ENCODE measurements around the gene WASF2. TPM values are rescaled to one million over a fixed set of nuclear protein-coding genes. Genes with fewer than 3 reads are reported as not detected.
"Not testable (repeated sequence)": the region's sequence is repeated elsewhere in the genome, so short reads cannot be mapped to it uniquely, and the experiment has no call there.

The WASF2 gene
- total RNA-seq, 4 donors from 2014 or later = 53.8 to 76.6 (median 70.3) TPM

DNA sequence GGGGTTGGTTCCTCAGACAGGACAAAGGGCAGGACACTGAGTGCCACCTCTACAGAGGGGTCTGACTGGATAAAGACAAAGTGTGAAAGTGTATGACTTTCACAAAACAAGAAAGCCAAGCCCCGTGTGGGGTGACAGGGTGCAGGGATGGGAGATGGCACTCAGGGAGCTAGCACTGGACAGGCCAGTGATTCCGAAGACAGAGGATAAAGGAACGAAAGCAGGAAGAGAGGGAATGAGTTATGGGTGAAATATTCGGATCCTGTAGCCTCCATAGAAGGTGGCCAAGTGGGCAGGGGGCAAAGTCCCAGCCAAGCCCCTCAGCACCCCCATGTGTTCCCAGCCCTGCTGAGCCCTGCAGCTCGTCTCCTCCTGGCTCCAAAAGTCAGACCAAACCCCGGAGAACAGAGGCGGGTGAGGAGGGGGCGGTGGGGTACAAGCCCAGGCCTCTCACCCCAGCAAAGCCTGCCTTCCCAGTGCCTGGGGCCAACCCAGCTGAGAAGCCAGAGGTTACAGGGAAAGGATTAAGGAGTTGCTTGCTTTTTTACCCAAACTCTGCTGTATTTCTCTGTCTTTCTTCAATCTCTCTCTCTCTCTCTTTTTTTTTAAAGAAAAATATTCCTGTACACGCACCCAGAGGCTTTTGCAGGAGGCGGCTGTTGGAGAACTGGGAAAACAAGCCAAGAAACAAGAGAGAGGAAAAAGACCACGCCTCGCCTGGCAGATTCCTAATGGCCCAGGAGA, 14.0 kb upstream of the WASF2 start:
- WGBS, 2 donors = 13 to 22% methylated on average over 12 of the region's 12 CpGs
- intact Hi-C loops (cut with DNase I; ENCODE audit: low total_unique reads) = no loop called here
- H3K4me3 ChIP-seq (ENCODE audit: low read depth, poor library complexity, severe bottlenecking) = no peak overlapping the region
- TF ChIP-seq, protein P1, sequence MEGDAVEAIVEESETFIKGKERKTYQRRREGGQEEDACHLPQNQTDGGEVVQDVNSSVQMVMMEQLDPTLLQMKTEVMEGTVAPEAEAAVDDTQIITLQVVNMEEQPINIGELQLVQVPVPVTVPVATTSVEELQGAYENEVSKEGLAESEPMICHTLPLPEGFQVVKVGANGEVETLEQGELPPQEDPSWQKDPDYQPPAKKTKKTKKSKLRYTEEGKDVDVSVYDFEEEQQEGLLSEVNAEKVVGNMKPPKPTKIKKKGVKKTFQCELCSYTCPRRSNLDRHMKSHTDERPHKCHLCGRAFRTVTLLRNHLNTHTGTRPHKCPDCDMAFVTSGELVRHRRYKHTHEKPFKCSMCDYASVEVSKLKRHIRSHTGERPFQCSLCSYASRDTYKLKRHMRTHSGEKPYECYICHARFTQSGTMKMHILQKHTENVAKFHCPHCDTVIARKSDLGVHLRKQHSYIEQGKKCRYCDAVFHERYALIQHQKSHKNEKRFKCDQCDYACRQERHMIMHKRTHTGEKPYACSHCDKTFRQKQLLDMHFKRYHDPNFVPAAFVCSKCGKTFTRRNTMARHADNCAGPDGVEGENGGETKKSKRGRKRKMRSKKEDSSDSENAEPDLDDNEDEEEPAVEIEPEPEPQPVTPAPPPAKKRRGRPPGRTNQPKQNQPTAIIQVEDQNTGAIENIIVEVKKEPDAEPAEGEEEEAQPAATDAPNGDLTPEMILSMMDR (IDR thresholded peaks at IDR 0.05) = no peak
- TF ChIP-seq POLR2A (IDR thresholded peaks at IDR 0.05) = no peak
- peak in 1 of 2 donors; percentile 69 for DNase-seq (ENCODE audit: low spot score in 2 of 2)

DNA sequence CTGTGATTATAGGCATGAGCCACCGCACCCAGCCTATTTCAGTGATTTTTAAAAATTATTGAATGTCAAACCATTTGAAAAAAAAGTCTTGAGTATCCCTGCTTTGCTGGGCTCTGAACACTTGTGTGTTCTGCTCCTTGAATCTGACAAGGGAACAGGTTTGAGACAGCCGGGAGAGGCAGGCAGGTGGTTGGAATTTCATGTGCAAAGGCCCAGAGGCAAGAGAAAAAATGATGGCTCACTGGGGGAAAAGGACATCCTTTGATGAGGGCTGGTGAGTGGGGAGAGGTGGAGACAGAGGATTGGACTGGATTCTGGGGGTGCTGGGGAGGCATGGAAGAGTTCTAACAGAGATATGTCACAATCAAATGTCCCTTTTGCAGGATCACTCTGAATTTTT, 13.1 kb upstream of the WASF2 start:
- no peak overlapping the region for H3K4me3 ChIP-seq (ENCODE audit: low read depth, poor library complexity, severe bottlenecking)
- intact Hi-C loops (cut with DNase I; ENCODE audit: low total_unique reads) = no loop called here
- 76 to 85% methylated on average over 2 of the region's 2 CpGs for WGBS, 2 donors
- DNase-seq (ENCODE audit: low spot score in 2 of 2) = no peak
- TF ChIP-seq, protein P1 (IDR thresholded peaks at IDR 0.05) = no peak
- no peak for TF ChIP-seq POLR2A (IDR thresholded peaks at IDR 0.05)

DNA sequence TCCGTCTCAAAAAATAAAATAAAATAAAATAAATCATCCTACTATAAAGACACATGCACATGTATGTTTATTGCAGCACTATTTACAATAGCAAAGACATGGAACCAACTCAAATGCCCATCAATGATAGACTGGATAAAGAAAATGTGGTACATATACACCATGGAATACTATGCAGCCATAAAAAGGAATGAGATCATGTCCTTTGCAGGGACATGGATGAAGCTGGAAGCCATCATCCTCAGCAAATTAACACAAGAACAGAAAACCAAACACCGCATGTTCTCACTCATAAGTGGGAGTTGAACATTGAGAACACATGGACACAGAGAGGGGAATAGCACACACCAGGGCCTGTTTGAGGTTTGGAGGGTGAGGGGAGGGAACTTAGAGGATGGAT, 11.2 kb upstream of the WASF2 start:
- DNase-seq (ENCODE audit: low spot score in 2 of 2); H3K4me3 ChIP-seq (ENCODE audit: low read depth, poor library complexity, severe bottlenecking); intact Hi-C loops (cut with DNase I; ENCODE audit: low total_unique reads): not testable (repeated sequence)
- 92 to 98% methylated on average over 2 of the region's 2 CpGs for whole genome bisulfite sequencing, 2 donors

DNA sequence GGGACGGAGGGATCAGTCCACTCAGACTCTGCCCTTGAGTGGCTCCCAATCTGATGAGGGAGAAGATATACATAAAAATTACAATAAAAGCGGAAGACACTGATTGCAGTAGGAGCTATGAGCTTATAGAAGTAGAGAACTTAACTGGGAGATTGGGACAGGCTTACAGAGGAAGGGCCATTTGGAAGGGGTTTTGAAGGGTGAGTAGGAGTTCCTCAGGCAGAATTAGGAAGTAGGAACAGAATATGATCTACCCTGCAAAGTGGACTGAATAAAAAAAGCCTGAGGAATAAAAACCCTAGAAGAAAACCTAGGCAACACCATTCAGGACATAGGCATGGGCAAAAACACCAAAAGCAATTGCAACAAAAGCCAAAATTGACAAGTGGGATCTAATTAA, 9.2 kb upstream of the WASF2 start:
- WGBS, 2 donors = 98% methylated on average over 2 of the region's 2 CpGs
- no peak for TF ChIP-seq POLR2A (IDR thresholded peaks at IDR 0.05)
- TF ChIP-seq, protein P1 (IDR thresholded peaks at IDR 0.05) = no peak
- H3K4me3 ChIP-seq (ENCODE audit: low read depth, poor library complexity, severe bottlenecking) = no peak overlapping the region
- no peak for DNase-seq (ENCODE audit: low spot score in 2 of 2)
- intact Hi-C loops (cut with DNase I; ENCODE audit: low total_unique reads) = no loop called here

DNA sequence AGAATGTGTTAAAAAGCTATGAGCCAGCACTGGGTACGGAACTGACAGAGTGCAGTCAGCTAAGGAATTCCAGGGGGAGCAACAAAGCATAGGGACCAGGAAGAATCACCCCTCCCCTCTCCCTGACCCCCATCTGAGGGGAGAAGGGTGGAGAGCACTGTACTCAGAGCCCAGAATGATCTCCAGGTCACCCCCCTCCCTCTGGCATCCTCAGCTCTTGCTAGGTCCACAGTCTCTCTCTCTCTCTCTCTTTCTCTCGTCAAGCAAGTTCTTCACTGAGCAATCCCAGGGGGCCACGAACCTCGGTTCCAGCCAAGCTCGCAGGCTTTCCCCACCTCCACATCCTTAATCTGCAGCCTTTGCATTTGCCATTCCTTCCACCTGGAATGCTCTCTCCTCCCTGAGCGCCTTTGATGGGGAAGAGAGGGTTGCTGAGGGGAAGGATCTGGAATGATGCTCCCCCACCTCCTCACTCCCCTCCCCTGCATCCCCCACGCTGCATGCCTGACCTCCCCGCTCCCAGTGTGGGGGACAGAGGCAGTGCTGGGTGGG, 6.7 kb upstream of the WASF2 start:
- H3K4me3 ChIP-seq (ENCODE audit: low read depth, poor library complexity, severe bottlenecking) = no peak overlapping the region
- DNase-seq (ENCODE audit: low spot score in 2 of 2) = peak in 1 of 2 donors; percentile 74
- 30 to 34% methylated on average over 8 of the region's 8 CpGs for WGBS, 2 donors
- intact Hi-C loops (cut with DNase I; ENCODE audit: low total_unique reads) = no loop called here
- TF ChIP-seq POLR2A (IDR thresholded peaks at IDR 0.05) = no peak
- TF ChIP-seq, protein P1 (IDR thresholded peaks at IDR 0.05) = no peak

DNA sequence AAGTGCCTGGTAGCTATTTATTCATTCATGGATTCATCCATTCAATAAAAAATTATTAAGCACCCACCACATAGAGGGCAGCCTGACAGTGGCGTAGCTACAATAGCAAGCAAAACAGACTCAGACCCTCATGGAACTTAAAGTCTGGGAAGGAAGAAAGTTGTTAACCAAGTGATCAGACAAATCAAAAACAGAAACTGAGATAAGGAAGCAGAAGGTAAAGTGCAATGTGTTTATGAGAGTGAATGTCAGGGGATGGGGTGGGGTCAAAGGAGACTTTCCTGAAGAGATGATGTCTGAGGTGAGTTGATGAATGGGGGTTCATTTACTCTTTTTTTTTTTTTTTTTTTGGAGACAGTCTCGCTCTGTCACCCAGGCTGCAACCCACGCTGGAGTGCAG, 2.8 kb upstream of the WASF2 start:
- TF ChIP-seq, protein P1 (IDR thresholded peaks at IDR 0.05) = no peak
- no peak for TF ChIP-seq POLR2A (IDR thresholded peaks at IDR 0.05)
- 83 to 89% methylated on average over 3 of the region's 3 CpGs for WGBS, 2 donors
- no peak for DNase-seq (ENCODE audit: low spot score in 2 of 2)
- intact Hi-C loops (cut with DNase I; ENCODE audit: low total_unique reads) = no loop called here
- H3K4me3 ChIP-seq (ENCODE audit: low read depth, poor library complexity, severe bottlenecking) = no peak overlapping the region
